Rectal smooth muscle tissue (tissue), 1 donor: ENCODE measurements around the gene PANK1.

ENCODE experiments used
- H3K27ac ChIP-seq: one replicate; pipeline ENCODE4 v1.7.0; 2013; ENCODE audit warnings: low read depth, low read length, inconsistent platforms
- H3K27me3 ChIP-seq: one replicate; pipeline ENCODE4 v1.7.0; 2013; ENCODE audit warnings: low read length; ENCODE audit not compliant: control insufficient read depth, insufficient read depth
- H3K36me3 ChIP-seq: one replicate; pipeline ENCODE4 v1.7.0; 2013; ENCODE audit warnings: low read length; ENCODE audit not compliant: control insufficient read depth, insufficient read depth
- H3K4me1 ChIP-seq: one replicate; pipeline ENCODE4 v1.7.0; 2013; ENCODE audit warnings: low read length; ENCODE audit not compliant: control insufficient read depth, insufficient read depth
- H3K4me3 ChIP-seq: one replicate; pipeline ENCODE4 v1.7.0; 2013; ENCODE audit warnings: low read length
- H3K9ac ChIP-seq: one replicate; pipeline ENCODE4 v1.7.0; 2013; ENCODE audit warnings: low read length

Gene PANK1

GRCh38 chr10:89576022-89576421, 69.0 kb downstream of the PANK1 start:
- Histone ChIP-seq H3K4me1 (no peaks in the 10 kb centered on the region), H3K27me3 (no peaks in the 10 kb centered on the region), H3K4me3 (no peak overlapping the region), H3K27ac (no peak overlapping the region), H3K36me3 (no peaks in the 10 kb centered on the region), H3K9ac (no peak overlapping the region)

GRCh38 chr10:89575031-89575430, 70.0 kb downstream of the PANK1 start:
- no peaks in the 10 kb centered on the region for H3K36me3 ChIP-seq
- H3K4me3 ChIP-seq: no peak overlapping the region
- no peak overlapping the region for H3K9ac ChIP-seq
- H3K27ac ChIP-seq: no peak overlapping the region
- no peaks in the 10 kb centered on the region for H3K4me1 ChIP-seq
- H3K27me3 ChIP-seq: no peaks in the 10 kb centered on the region

- Histone ChIP-seq H3K27ac (no peak overlapping the region), H3K4me1 (no peaks in the 10 kb centered on the region), H3K27me3 (no peaks in the 10 kb centered on the region), H3K9ac (no peak overlapping the region), H3K36me3 (no peaks in the 10 kb centered on the region), H3K4me3 (no peak overlapping the region)
Measured at GRCh38 chr10:89574368-89574767, 70.7 kb downstream of the PANK1 start.

GRCh38 chr10:89567576-89568245, 77.3 kb downstream of the PANK1 start:
- no peak overlapping the region for H3K27ac ChIP-seq
- H3K36me3 ChIP-seq: no peaks in the 10 kb centered on the region
- no peak overlapping the region for H3K9ac ChIP-seq
- no peaks in the 10 kb centered on the region for H3K27me3 ChIP-seq
- no peaks in the 10 kb centered on the region for H3K4me1 ChIP-seq
- no peak overlapping the region for H3K4me3 ChIP-seq

GRCh38 chr10:89566992-89567391, 78.0 kb downstream of the PANK1 start:
- H3K4me3 ChIP-seq: no peak overlapping the region
- no peak overlapping the region for H3K27ac ChIP-seq
- no peak overlapping the region for H3K9ac ChIP-seq
- no peaks in the 10 kb centered on the region for H3K27me3 ChIP-seq
- no peaks in the 10 kb centered on the region for H3K36me3 ChIP-seq
- H3K4me1 ChIP-seq: no peaks in the 10 kb centered on the region

- no peak overlapping the region for H3K27ac ChIP-seq
- H3K36me3 ChIP-seq: no peaks in the 10 kb centered on the region
- no peaks in the 10 kb centered on the region for H3K4me1 ChIP-seq
- H3K27me3 ChIP-seq: no peaks in the 10 kb centered on the region
- H3K9ac ChIP-seq: no peak overlapping the region
- H3K4me3 ChIP-seq: no peak overlapping the region
Measured at GRCh38 chr10:89566095-89566950, 78.7 kb downstream of the PANK1 start.

- no peak overlapping the region for H3K9ac ChIP-seq
- H3K36me3 ChIP-seq: no peaks in the 10 kb centered on the region
- no peak overlapping the region for H3K27ac ChIP-seq
- no peaks in the 10 kb centered on the region for H3K27me3 ChIP-seq
- H3K4me1 ChIP-seq: no peaks in the 10 kb centered on the region
- H3K4me3 ChIP-seq: no peak overlapping the region
Measured at GRCh38 chr10:89565180-89565579, 79.9 kb downstream of the PANK1 start.

- Histone ChIP-seq H3K36me3 (no peaks in the 10 kb centered on the region), H3K4me1 (no peaks in the 10 kb centered on the region), H3K4me3 (no peak overlapping the region), H3K27ac (no peak overlapping the region), H3K27me3 (no peaks in the 10 kb centered on the region), H3K9ac (no peak overlapping the region)
Measured at GRCh38 chr10:89563861-89564478, 81.1 kb downstream of the PANK1 start.

GRCh38 chr10:89563311-89563710, 81.7 kb downstream of the PANK1 start:
- H3K27ac ChIP-seq: no peak overlapping the region
- H3K36me3 ChIP-seq: no peaks in the 10 kb centered on the region
- no peak overlapping the region for H3K9ac ChIP-seq
- no peak overlapping the region for H3K4me3 ChIP-seq
- no peaks in the 10 kb centered on the region for H3K27me3 ChIP-seq
- no peaks in the 10 kb centered on the region for H3K4me1 ChIP-seq

GRCh38 chr10:89556600-89556999, 88.4 kb downstream of the PANK1 start:
- Histone ChIP-seq H3K4me1 (no peaks in the 10 kb centered on the region), H3K27me3 (no peaks in the 10 kb centered on the region), H3K9ac (no peak overlapping the region), H3K4me3 (no peak overlapping the region), H3K36me3 (no peaks in the 10 kb centered on the region), H3K27ac (no peak overlapping the region)

GRCh38 chr10:89555688-89556445, 89.2 kb downstream of the PANK1 start:
- Histone ChIP-seq H3K4me1 (no peaks in the 10 kb centered on the region), H3K36me3 (no peaks in the 10 kb centered on the region), H3K27ac (no peak overlapping the region), H3K9ac (no peak overlapping the region), H3K4me3 (no peak overlapping the region), H3K27me3 (no peaks in the 10 kb centered on the region)

GRCh38 chr10:89554433-89554832, 90.6 kb downstream of the PANK1 start:
- Histone ChIP-seq H3K36me3 (no peaks in the 10 kb centered on the region), H3K27me3 (no peaks in the 10 kb centered on the region), H3K4me1 (no peaks in the 10 kb centered on the region), H3K27ac (no peak overlapping the region), H3K4me3 (no peak overlapping the region), H3K9ac (no peak overlapping the region)
